Endothelial cell of umbilical vein (primary cell): ENCODE results near the gene TMEM138. TPM values are rescaled to one million over a fixed set of nuclear protein-coding genes. Genes with fewer than 3 reads are reported as not detected.
A peak's percentile ranks its signal among the peaks of the same experiment; 100 is the strongest.

Source experiments
- BruUV-seq: library from RNA; stranded (reverse); fragments of 400-500 nt; replicated peaks from 2 replicates; lab custom pipeline; 2021; lab: Mats Ljungman, UMichigan
- CTCF ChIA-PET: fragments of 300-600, 350-600 bp; sonication (Branson Sonifier 250); formaldehyde crosslinking; loops from one replicate; lab custom pipeline; 2021; ENCODE audit warnings: antibody characterized with exemption, inconsistent platforms; lab: Charles Lee
- POLR2A ChIA-PET: fragments of 300-600, 350-600 bp; sonication (Branson Sonifier 250); formaldehyde crosslinking; loops from one replicate; lab custom pipeline; 2021; ENCODE audit warnings: antibody characterized with exemption, inconsistent platforms; lab: Charles Lee
- DNase-seq: peaks from one replicate; pipeline ENCODE4 v3.0.0-alpha.2; 2011; ENCODE audit warnings: low read depth, low spot score
- FAIRE-seq: peaks from 2 replicates; lab custom pipeline; 2011; peaks lifted over from hg19 to GRCh38; lab: Jason Lieb, UNC
- H2AFZ ChIP-seq: 2 replicates; pipeline ENCODE4 v1.6.0; 2012; ENCODE audit warnings: low read depth, low read length, control low read depth, inconsistent platforms
- H3K27ac ChIP-seq: 2 replicates; pipeline ENCODE4 v1.5.1; 2011; ENCODE audit warnings: low read depth, mild to moderate bottlenecking, control low read depth, low read length, moderate library complexity; ENCODE audit not compliant: insufficient read depth
- H3K27me3 ChIP-seq, 2 experiments: 2 replicates each; pipeline versions ENCODE4 v1.6.0 to v1.6.1; 2011; ENCODE audit warnings: low read length in 2 of 2, mixed read lengths in 1 of 2; ENCODE audit not compliant: control insufficient read depth in 2 of 2, insufficient read depth in 2 of 2
- H3K36me3 ChIP-seq, 2 experiments: 2 replicates in 1 of 2; 3 replicates in 1 of 2; pipeline ENCODE4 v1.5.1; 2011; ENCODE audit warnings: low read length in 2 of 2, mild to moderate bottlenecking in 1 of 2, moderate library complexity in 1 of 2; ENCODE audit not compliant: control insufficient read depth in 2 of 2, insufficient read depth in 2 of 2; ENCODE audit errors: extremely low read depth in 1 of 2
- H3K4me1 ChIP-seq: 3 replicates; pipeline ENCODE4 v1.5.1; 2011; ENCODE audit warnings: mild to moderate bottlenecking, low read length; ENCODE audit not compliant: control insufficient read depth, insufficient read depth; ENCODE audit errors: extremely low read depth
- H3K4me2 ChIP-seq: 2 replicates; pipeline ENCODE4 v1.6.1; 2011; ENCODE audit warnings: low read length, control low read depth, mixed read lengths; ENCODE audit not compliant: insufficient read depth
- H3K4me3 ChIP-seq, 3 experiments: fragments of 200-600 bp in 1 of 3; sonication (generic), shearing (Covaris generic) in 1 of 3; replicated peaks in 1 of 3; 2 replicates each; pipeline ENCODE4 v1.5.1; 2011 to 2016; ENCODE audit warnings: control low read depth in 3 of 3, low read length in 3 of 3, mild to moderate bottlenecking in 2 of 3, inconsistent platforms in 1 of 3, low read depth in 1 of 3, moderate library complexity in 1 of 3; ENCODE audit not compliant: insufficient read depth in 1 of 3
- H3K79me2 ChIP-seq: 2 replicates; pipeline ENCODE4 v1.6.0; 2012; ENCODE audit warnings: low read length, inconsistent platforms; ENCODE audit not compliant: control insufficient read depth, insufficient read depth
- H3K9ac ChIP-seq: replicated peaks from 2 replicates; pipeline ENCODE3; 2011; ENCODE audit warnings: low read length, control low read depth; ENCODE audit not compliant: insufficient read depth; ENCODE audit errors: extremely low read depth
- H3K9me1 ChIP-seq: replicated peaks from 3 replicates; pipeline ENCODE4 v1.6.0; 2011; ENCODE audit warnings: mild to moderate bottlenecking, low read length; ENCODE audit not compliant: control insufficient read depth, insufficient read depth; ENCODE audit errors: extremely low read depth
- H3K9me3 ChIP-seq: replicated peaks from 2 replicates; pipeline ENCODE4 v1.5.1; 2012; ENCODE audit warnings: low read length, inconsistent platforms; ENCODE audit not compliant: control insufficient read depth, insufficient read depth
- H4K20me1 ChIP-seq: replicated peaks from 2 replicates; pipeline ENCODE3; 2011; ENCODE audit warnings: mild to moderate bottlenecking, low read length; ENCODE audit not compliant: control insufficient read depth, insufficient read depth; ENCODE audit errors: extremely low read depth
- EZH2 ChIP-seq: IDR thresholded peaks from 2 replicates; pipeline ENCODE4 v1.6.1; 2012; ENCODE audit warnings: borderline replicate concordance, low read depth, mild to moderate bottlenecking, moderate library complexity, low read length, inconsistent platforms; ENCODE audit not compliant: severe bottlenecking
- FOS ChIP-seq: IDR thresholded peaks from 2 replicates; pipeline ENCODE4 v1.6.1; 2011; ENCODE audit warnings: mild to moderate bottlenecking, low read length, moderate library complexity, borderline replicate concordance; ENCODE audit not compliant: insufficient read depth
- GATA2 ChIP-seq: IDR thresholded peaks from 2 replicates; pipeline ENCODE4 v1.7.0; 2011; ENCODE audit warnings: low read depth, mild to moderate bottlenecking, moderate library complexity, mixed read lengths, low read length; ENCODE audit not compliant: insufficient read length, insufficient read depth
- JUN ChIP-seq: IDR thresholded peaks from 2 replicates; pipeline ENCODE4 v1.6.1; 2011; ENCODE audit warnings: borderline replicate concordance, low read depth; ENCODE audit not compliant: insufficient read length, insufficient read depth
- MYC ChIP-seq: IDR thresholded peaks from one replicate; pipeline ENCODE4 v1.6.1; 2011; ENCODE audit warnings: mild to moderate bottlenecking, low read depth, low read length
- POLR2A ChIP-seq: IDR thresholded peaks from 2 replicates; pipeline ENCODE4 v1.6.1; 2012; ENCODE audit warnings: low read depth, mild to moderate bottlenecking, control low read depth, low read length
- POLR2AphosphoS5 ChIP-seq: IDR thresholded peaks from 2 replicates; pipeline ENCODE4 v1.6.1; 2012; ENCODE audit warnings: low read depth, mild to moderate bottlenecking, control low read depth, low read length, moderate library complexity; ENCODE audit not compliant: insufficient read depth
- dilution Hi-C: fragments of 300-500 bp; cut with MboI; formaldehyde crosslinking; loops from one replicate; pipeline ENCODE4 v1.15.0; 2019; ENCODE audit warnings: low sequenced_read_pairs; ENCODE audit not compliant: extremely low pct_ligation_motif_present
- intact Hi-C: fragments of 100-400 bp; cut with micrococcal nuclease; formaldehyde crosslinking; loops from one replicate; pipeline ENCODE4 v1.10.0; 2022
- polyA plus RNA-seq, 4 experiments: library from polyadenylated mRNA; depleted of rRNA in 3 of 4; stranded (reverse) in 3 of 4; unstranded in 1 of 4; fragments of >200 nt; gene quantifications; 2 replicates each; pipeline versions ENCODE4 v1.2.1 to v1.2.3, GENCODE V29; 2011 to 2012; ENCODE audit warnings: missing spikeins in 1 of 4
- total RNA-seq: library from RNA; stranded (reverse); gene quantifications from 2 replicates; pipeline ENCODE4 v1.2.3, GENCODE V29; 2021
- TF ChIP-seq, protein P1 (sequence below), 2 donors: IDR thresholded peaks; 1 replicate in 1 of 2; 2 replicates in 1 of 2; pipeline ENCODE4 v1.5.1; 2011; ENCODE audit warnings: low read length in 2 of 2, mild to moderate bottlenecking in 2 of 2, moderate library complexity in 2 of 2, control low read depth in 1 of 2, inconsistent platforms in 1 of 2, low read depth in 1 of 2; ENCODE audit not compliant: insufficient read depth in 1 of 2; ENCODE audit errors: extremely low read depth in 1 of 2
- TF ChIP-seq, protein P2 (sequence below): IDR thresholded peaks from 2 replicates; pipeline ENCODE4 v1.6.1; 2011; ENCODE audit not compliant: insufficient read depth, insufficient read length

Gene TMEM138
- total and polyA plus RNA-seq, 2 donors (not counting 3 experiments of a cell fraction or from before 2014, with no cell fraction given), result 37.9 to 60.0 TPM

- POLR2A ChIA-PET, result no interaction called here
- Histone ChIP-seq H3K4me1 (no peaks in the 10 kb centered on the region), H3K79me2 (no peaks in the 10 kb centered on the region), H3K9ac (no peak overlapping the region), H3K4me2 (no peak overlapping the region), H3K27me3 (no peaks in the 10 kb centered on the region), H3K4me3 (no peak overlapping the region), H3K36me3 (peaks cover 11 to 13% of the 10 kb centered on the region in 2 experiments), H3K9me3 (no peaks in the 10 kb centered on the region), H3K27ac (no peak overlapping the region), H2AFZ (no peak overlapping the region), H4K20me1 (no peaks in the 10 kb centered on the region), H3K9me1 (no peaks in the 10 kb centered on the region)
- TF ChIP-seq, protein P1, sequence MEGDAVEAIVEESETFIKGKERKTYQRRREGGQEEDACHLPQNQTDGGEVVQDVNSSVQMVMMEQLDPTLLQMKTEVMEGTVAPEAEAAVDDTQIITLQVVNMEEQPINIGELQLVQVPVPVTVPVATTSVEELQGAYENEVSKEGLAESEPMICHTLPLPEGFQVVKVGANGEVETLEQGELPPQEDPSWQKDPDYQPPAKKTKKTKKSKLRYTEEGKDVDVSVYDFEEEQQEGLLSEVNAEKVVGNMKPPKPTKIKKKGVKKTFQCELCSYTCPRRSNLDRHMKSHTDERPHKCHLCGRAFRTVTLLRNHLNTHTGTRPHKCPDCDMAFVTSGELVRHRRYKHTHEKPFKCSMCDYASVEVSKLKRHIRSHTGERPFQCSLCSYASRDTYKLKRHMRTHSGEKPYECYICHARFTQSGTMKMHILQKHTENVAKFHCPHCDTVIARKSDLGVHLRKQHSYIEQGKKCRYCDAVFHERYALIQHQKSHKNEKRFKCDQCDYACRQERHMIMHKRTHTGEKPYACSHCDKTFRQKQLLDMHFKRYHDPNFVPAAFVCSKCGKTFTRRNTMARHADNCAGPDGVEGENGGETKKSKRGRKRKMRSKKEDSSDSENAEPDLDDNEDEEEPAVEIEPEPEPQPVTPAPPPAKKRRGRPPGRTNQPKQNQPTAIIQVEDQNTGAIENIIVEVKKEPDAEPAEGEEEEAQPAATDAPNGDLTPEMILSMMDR (IDR thresholded peaks at IDR 0.05; ENCODE audit: extremely low read depth in 1 of 2, insufficient read depth in 1 of 2, low read depth in 1 of 2, low read length in 2 of 2), result no peak
- TF ChIP-seq JUN (no peak), FOS (no peak), EZH2 (no peak), MYC (no peak), POLR2A (no peak), POLR2AphosphoS5 (no peak), GATA2 (no peak)
- TF ChIP-seq, protein P2, sequence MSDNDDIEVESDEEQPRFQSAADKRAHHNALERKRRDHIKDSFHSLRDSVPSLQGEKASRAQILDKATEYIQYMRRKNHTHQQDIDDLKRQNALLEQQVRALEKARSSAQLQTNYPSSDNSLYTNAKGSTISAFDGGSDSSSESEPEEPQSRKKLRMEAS, result no peak
- intact Hi-C loops (no loop called here), dilution Hi-C loops (no loop called here)
- no peak for DNase-seq
- BruUV-seq, result no TSS peak
- CTCF ChIA-PET, result interaction anchor here (3.2 to 4.5 kb wide), 2 partner anchors 12 to 37 kb away, joined by 12 to 24 read pairs; no protein-coding TSS in a partner anchor
- FAIRE-seq, result peak; percentile 58
These were observed 10.7 kb downstream of the TMEM138 start for GRCh38 chr11:61372659-61373420.
